HG03108 (cell line): ENCODE data around the gene CCDC27.
"Not testable (repeated sequence)": the region's sequence is repeated elsewhere in the genome, so short reads cannot be mapped to it uniquely, and the experiment has no call there.

Experiments
- ATAC-seq: cut with Tn5 transposase; IDR thresholded peaks from one replicate; pipeline ENCODE4 v1.9.1; 2021; ENCODE audit warnings: moderate library complexity; ENCODE audit not compliant: unreplicated experiment

The CCDC27 gene

GRCh38 chr1:3788756-3789420 is 36.6 kb downstream of the CCDC27 start:
- ATAC-seq, result no peak

- ATAC-seq, result no peak
These were observed 37.4 kb downstream of the CCDC27 start for GRCh38 chr1:3789421-3790300.

- ATAC-seq, result no peak
These were observed 38.3 kb downstream of the CCDC27 start for GRCh38 chr1:3790500-3790923.

- ATAC-seq, result no peak
These were observed 38.7 kb downstream of the CCDC27 start for GRCh38 chr1:3790952-3791351.

- peak; percentile 23 for ATAC-seq
These were observed 43.4 kb downstream of the CCDC27 start for GRCh38 chr1:3795453-3796214.

- peak; percentile 97 for ATAC-seq
These were observed 44.2 kb downstream of the CCDC27 start, which contains the start of gene LRRC47 for GRCh38 chr1:3796215-3797061. Gene LRRC47 (minus strand): TSS chr1:3796498. CDS start chr1:3796476, 22 bp downstream.

- ATAC-seq, result no peak
These were observed 47.9 kb downstream of the CCDC27 start for GRCh38 chr1:3799976-3800685.

- not testable (repeated sequence) for ATAC-seq
These were observed 48.5 kb downstream of the CCDC27 start for GRCh38 chr1:3800795-3801194.

GRCh38 chr1:3803905-3804626 is 51.8 kb downstream of the CCDC27 start:
- ATAC-seq, result no peak

- ATAC-seq, result not testable (repeated sequence)
These were observed 52.3 kb downstream of the CCDC27 start for GRCh38 chr1:3804627-3804944.

GRCh38 chr1:3805038-3805437 is 52.8 kb downstream of the CCDC27 start:
- ATAC-seq, result no peak

- ATAC-seq, result no peak
These were observed 55.5 kb downstream of the CCDC27 start for GRCh38 chr1:3807769-3808168.

GRCh38 chr1:3809680-3810079 is 57.4 kb downstream of the CCDC27 start:
- ATAC-seq, result no peak

GRCh38 chr1:3810149-3810761 is 58.0 kb downstream of the CCDC27 start:
- not testable (repeated sequence) for ATAC-seq

- ATAC-seq, result no peak
These were observed 59.3 kb downstream of the CCDC27 start for GRCh38 chr1:3811595-3811911.

GRCh38 chr1:3814065-3814464 is 61.8 kb downstream of the CCDC27 start:
- no peak for ATAC-seq

- ATAC-seq, result no peak
These were observed 62.7 kb downstream of the CCDC27 start for GRCh38 chr1:3814771-3815561.
